ENCODE results near the gene ZBTB11. TPM values are rescaled to one million over a fixed set of nuclear protein-coding genes. Genes with fewer than 3 reads are reported as not detected.

ZBTB11 gene
- total and polyA plus RNA-seq, 10 of the 15 experiments (the other 5 are each of a cell fraction or from before 2014, with no cell fraction given), result 3.5 to 25.7 (median 18.0) TPM

- FAIRE-seq, result no peak
- intact Hi-C loops (cut with micrococcal nuclease; ENCODE audit: unreplicated experiment), result no loop called here
- no peaks in the 10 kb centered on the region for H3K27me3 ChIP-seq (replicated peaks in 1 of 2; ENCODE audit: control insufficient read depth in 2 of 2, insufficient read depth in 2 of 2, low read length in 1 of 2)
- no peaks in the 10 kb centered on the region for H4K20me1 ChIP-seq (ENCODE audit: control insufficient read depth, insufficient read depth)
- ChIA-PET RAD21 (ENCODE audit: unreplicated experiment) (interaction anchor here (2.4 kb wide), 1 partner anchor 536 kb away, joined by 8 read pairs; no protein-coding TSS in a partner anchor), SMC1A (ENCODE audit: uncharacterized antibody, unreplicated experiment) (interaction anchor here (0.6 kb wide), 1 partner anchor 119 kb away, joined by 4 read pairs; no protein-coding TSS in a partner anchor), CTCF (interaction anchor here (0.9 to 1.4 kb wide), 2 partner anchors 17 to 114 kb away, joined by 3 read pairs; no protein-coding TSS in a partner anchor), POLR2A (no interaction called here)
- no peak overlapping the region for H2AFZ ChIP-seq (ENCODE audit: control insufficient read depth, low read depth, low read length)
- H3K27ac ChIP-seq (ENCODE audit: control insufficient read depth, insufficient read depth), result no peak overlapping the region
- H3K9me3 ChIP-seq (replicated peaks; ENCODE audit: control insufficient read depth, insufficient read depth, low read length), result no peaks in the 10 kb centered on the region
- peaks cover 9% of the 10 kb centered on the region for H3K4me1 ChIP-seq (ENCODE audit: control insufficient read depth, insufficient read depth, low read length)
- no peak for DNase-seq (ENCODE audit: low read depth, low spot score)
- H3K9ac ChIP-seq (ENCODE audit: control insufficient read depth, insufficient read depth, low read length), result no peak overlapping the region
- no peak overlapping the region for H3K4me2 ChIP-seq (ENCODE audit: control insufficient read depth, insufficient read depth)
- 98% methylated on average over 2 of the region's 2 CpGs for WGBS (ENCODE audit: insufficient coverage, insufficient replicate concordance, low lambda C conversion rate, missing lambda C conversion rate)
- TF ChIP-seq ZBTB40 (IDR thresholded peaks at IDR 0.05; ENCODE audit: borderline replicate concordance), result no peak
- TF ChIP-seq ASH2L (IDR thresholded peaks at IDR 0.05; ENCODE audit: borderline replicate concordance, low read depth), result no peak
- no peak for TF ChIP-seq NRF1 (conservative IDR thresholded peaks at IDR 0.05; ENCODE audit: low read depth, low read length)
- TF ChIP-seq SPI1 (IDR thresholded peaks at IDR 0.05; ENCODE audit: borderline replicate concordance, insufficient read depth, low read depth, low read length), result no peak
- TF ChIP-seq SUZ12 (IDR thresholded peaks at IDR 0.05; ENCODE audit: unreplicated experiment), result no peak
- TF ChIP-seq RFX5 (IDR thresholded peaks at IDR 0.05; ENCODE audit: low read depth, low read length), result no peak
- TF ChIP-seq ZSCAN29 (IDR thresholded peaks at IDR 0.05), result no peak
- no peak for TF ChIP-seq BCL11A (IDR thresholded peaks at IDR 0.05; ENCODE audit: low read depth, low read length)
- TF ChIP-seq MXI1 (IDR thresholded peaks at IDR 0.05; ENCODE audit: low read depth, low read length), result no peak
- no peak overlapping the region for H3K4me3 ChIP-seq
- peaks cover 25% of the 10 kb centered on the region for H3K79me2 ChIP-seq (ENCODE audit: control insufficient read depth, insufficient read depth, low read length)
- no peaks in the 10 kb centered on the region for H3K36me3 ChIP-seq (ENCODE audit: control insufficient read depth in 2 of 2, insufficient read depth in 2 of 2, low read length in 1 of 2)
- no peak for ATAC-seq
- no TSS peak for BruUV-seq (replicated peaks)
- in situ Hi-C loops (cut with MboI), result loop anchor here (5.0 kb wide), 1 partner anchor 538 kb away; no protein-coding TSS in a partner anchor
Measured at GRCh38 chr3:101689286-101689685, 12.4 kb upstream of the ZBTB11 start.
